Activated T-cell treated with anti-CD3 and anti-CD28 coated beads, Interleukin-2, amount 50 U/mL, for 24 hours (primary cell): ENCODE measurements around the gene ZNF365.

Experiments
- DNase-seq: peaks from one replicate; pipeline ENCODE4 v3.0.0-alpha.2; 2020
- H3K27ac Mint-ChIP-seq: 2 replicates; pipeline ENCODE4 v1.8.0; 2020; ENCODE audit warnings: mild to moderate bottlenecking, mixed read lengths
- H3K27me3 Mint-ChIP-seq: 2 replicates; pipeline ENCODE4 v1.8.0; 2020; ENCODE audit warnings: mixed read lengths
- H3K36me3 Mint-ChIP-seq: 2 replicates; pipeline ENCODE4 v1.8.0; 2020; ENCODE audit warnings: low read depth, mixed read lengths
- H3K4me1 Mint-ChIP-seq: 2 replicates; pipeline ENCODE4 v1.8.0; 2020; ENCODE audit warnings: low read depth, mixed read lengths
- H3K4me3 Mint-ChIP-seq: 2 replicates; pipeline ENCODE4 v1.8.0; 2020; ENCODE audit warnings: mild to moderate bottlenecking, moderate library complexity, mixed read lengths
- H3K9me3 Mint-ChIP-seq: 2 replicates; pipeline ENCODE4 v1.8.0; 2020; ENCODE audit warnings: mixed read lengths

The ZNF365 gene, protein sequence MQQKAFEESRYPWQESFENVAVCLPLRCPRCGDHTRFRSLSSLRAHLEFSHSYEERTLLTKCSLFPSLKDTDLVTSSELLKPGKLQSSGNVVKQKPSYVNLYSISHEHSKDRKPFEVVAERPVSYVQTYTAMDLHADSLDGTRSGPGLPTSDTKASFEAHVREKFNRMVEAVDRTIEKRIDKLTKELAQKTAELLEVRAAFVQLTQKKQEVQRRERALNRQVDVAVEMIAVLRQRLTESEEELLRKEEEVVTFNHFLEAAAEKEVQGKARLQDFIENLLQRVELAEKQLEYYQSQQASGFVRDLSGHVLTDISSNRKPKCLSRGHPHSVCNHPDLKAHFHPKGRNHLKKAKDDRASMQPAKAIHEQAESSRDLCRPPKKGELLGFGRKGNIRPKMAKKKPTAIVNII

DNA sequence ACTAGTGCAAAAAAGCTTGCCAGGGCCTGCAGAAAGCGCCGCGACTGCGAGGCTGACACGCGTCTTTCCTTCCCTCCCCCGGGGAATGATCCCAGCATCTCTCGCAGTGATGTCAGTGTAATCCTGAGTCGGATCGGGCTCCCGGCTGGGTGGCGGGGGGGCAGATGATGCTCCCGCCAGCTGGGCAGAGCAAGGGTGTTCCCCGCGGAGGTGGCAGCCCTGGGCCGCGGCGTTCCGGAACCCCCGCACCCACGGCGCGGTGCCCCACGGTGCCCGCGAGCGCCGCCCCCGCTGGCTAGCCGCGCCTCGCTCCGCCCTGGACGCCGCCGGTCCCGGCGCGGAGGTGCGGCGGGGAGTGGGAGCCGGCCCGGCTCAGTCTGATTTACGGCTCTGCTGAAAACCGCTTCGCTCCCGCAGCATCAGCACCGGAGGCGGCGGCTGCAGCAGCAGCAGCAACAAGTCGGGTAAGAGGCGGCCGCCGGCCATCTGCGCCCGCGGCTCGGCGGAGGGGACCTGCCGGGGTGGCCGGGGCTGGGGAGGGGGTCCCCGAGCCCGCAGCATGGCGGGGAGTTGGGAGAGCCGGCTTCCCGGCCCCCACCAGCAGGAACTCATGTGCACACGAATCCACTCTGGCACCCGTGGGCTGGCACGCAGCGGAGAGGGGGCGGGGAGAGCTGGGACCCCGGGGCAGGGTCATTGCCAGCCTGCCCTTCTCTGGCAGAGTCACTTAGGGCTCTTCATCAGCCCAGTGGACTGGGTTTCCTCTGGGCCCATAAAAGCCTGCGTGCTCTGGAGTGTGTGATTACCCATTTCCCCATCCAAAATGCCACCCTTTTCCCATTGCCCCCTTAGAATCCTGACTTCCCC, at the start of gene ZNF365:
Gene ZNF365, plus strand, starts transcription at position 375 of the 867 bp plus-strand sequence. CDS start 1,825 bp downstream, outside the sequence.
- Mint-ChIP-seq H3K36me3 (no peaks in the 10 kb centered on the region), H3K9me3 (no peaks in the 10 kb centered on the region), H3K4me3 (peak within 1 kb of the TSS; percentile 73), H3K4me1 (peaks cover 11% of the 10 kb centered on the region), H3K27ac (peak within 1 kb of the TSS; percentile 33), H3K27me3 (peaks cover 41% of the 10 kb centered on the region)
- DNase-seq: peak; percentile 66

DNA sequence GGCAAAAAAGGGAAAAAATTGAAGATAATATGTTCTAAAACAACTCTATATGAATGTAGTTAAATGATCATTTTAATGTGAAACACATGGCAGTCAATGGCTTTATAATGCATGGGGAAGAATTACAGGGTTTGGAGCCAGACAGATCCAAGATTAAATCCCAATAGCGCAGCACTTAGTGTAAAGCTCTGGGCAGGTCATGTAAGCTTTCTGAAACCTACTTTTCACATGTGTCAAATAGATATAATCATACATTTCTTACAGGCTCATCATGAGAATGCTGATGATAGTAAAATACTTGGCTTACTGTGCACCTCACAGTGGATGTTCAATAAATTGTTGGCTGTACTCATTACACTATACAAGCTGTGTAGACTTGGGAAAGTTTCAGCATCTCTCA, 48.0 kb upstream of the ZNF365 start:
- Mint-ChIP-seq H3K27me3 (peaks cover 19% of the 10 kb centered on the region), H3K4me1 (no peaks in the 10 kb centered on the region), H3K4me3 (no peak overlapping the region), H3K36me3 (no peaks in the 10 kb centered on the region), H3K9me3 (no peaks in the 10 kb centered on the region), H3K27ac (no peak overlapping the region)
- no peak for DNase-seq

- Mint-ChIP-seq H3K27ac (no peak overlapping the region), H3K4me3 (no peak overlapping the region), H3K27me3 (peaks cover 9% of the 10 kb centered on the region), H3K4me1 (no peaks in the 10 kb centered on the region), H3K36me3 (no peaks in the 10 kb centered on the region), H3K9me3 (peaks cover 10% of the 10 kb centered on the region)
- DNase-seq: no peak
Measured at GRCh38 chr10:62327885-62328284, 46.3 kb upstream of the ZNF365 start.

GRCh38 chr10:62330213-62330612, 44.0 kb upstream of the ZNF365 start:
- H3K36me3 Mint-ChIP-seq: no peaks in the 10 kb centered on the region
- no peak overlapping the region for H3K4me3 Mint-ChIP-seq
- H3K27me3 Mint-ChIP-seq: peaks cover 8% of the 10 kb centered on the region
- no peak overlapping the region for H3K27ac Mint-ChIP-seq
- peaks cover 17% of the 10 kb centered on the region for H3K9me3 Mint-ChIP-seq
- H3K4me1 Mint-ChIP-seq: peaks cover 1% of the 10 kb centered on the region
- no peak for DNase-seq

DNA sequence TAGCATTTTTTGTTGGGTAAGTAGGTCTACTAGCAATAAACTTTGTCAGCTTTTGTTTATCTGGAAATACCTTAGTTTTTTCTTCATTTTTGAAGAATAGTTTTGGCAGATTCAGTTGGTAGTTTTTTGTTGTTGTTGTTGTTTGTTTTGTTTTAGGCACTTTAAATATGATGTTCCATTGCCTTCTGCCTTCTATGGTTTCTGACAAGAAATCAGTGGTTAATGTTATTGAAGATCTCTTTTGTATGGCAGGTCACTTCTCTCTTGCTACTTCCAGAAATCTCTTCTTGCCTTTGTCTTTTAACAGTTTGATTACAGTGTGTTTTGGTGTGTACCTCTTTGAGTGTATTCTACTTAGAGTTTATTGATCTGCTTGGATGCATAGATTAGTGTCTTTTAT, 41.8 kb upstream of the ZNF365 start:
- Mint-ChIP-seq H3K9me3 (peaks cover 17% of the 10 kb centered on the region), H3K27ac (no peak overlapping the region), H3K4me1 (peaks cover 4% of the 10 kb centered on the region), H3K4me3 (no peak overlapping the region), H3K36me3 (no peaks in the 10 kb centered on the region), H3K27me3 (peaks cover 8% of the 10 kb centered on the region)
- DNase-seq: no peak

- H3K27me3 Mint-ChIP-seq: peaks cover 10% of the 10 kb centered on the region
- H3K27ac Mint-ChIP-seq: no peak overlapping the region
- no peak for DNase-seq
- H3K4me1 Mint-ChIP-seq: peaks cover 4% of the 10 kb centered on the region
- H3K4me3 Mint-ChIP-seq: no peak overlapping the region
- no peaks in the 10 kb centered on the region for H3K36me3 Mint-ChIP-seq
- H3K9me3 Mint-ChIP-seq: peaks cover 17% of the 10 kb centered on the region
Measured at GRCh38 chr10:62333135-62333889, 40.9 kb upstream of the ZNF365 start.

- Mint-ChIP-seq H3K4me1 (peaks cover 4% of the 10 kb centered on the region), H3K27me3 (peaks cover 14% of the 10 kb centered on the region), H3K9me3 (peaks cover 17% of the 10 kb centered on the region), H3K27ac (no peak overlapping the region), H3K36me3 (no peaks in the 10 kb centered on the region), H3K4me3 (no peak overlapping the region)
- no peak for DNase-seq
Measured at GRCh38 chr10:62333988-62334682, 40.0 kb upstream of the ZNF365 start.

DNA sequence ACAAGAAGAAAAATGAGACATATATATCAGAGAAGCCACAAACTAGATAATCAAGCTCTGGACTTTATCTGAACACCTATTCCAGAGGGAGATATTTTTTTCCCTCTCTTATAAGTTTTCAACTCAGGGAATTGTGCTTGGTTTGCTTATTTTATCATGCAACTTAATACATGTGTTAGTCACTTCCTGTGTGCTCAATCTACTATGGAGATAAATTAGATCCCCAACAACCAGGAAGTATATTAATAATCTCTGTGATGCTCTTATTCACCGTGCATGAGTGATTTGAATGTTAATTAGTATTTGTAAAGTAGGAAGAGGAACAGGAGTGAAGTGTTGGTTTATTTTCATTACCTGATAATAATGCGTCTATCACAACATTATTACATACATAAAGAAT, 38.8 kb upstream of the ZNF365 start:
- Mint-ChIP-seq H3K4me3 (no peak overlapping the region), H3K4me1 (peaks cover 4% of the 10 kb centered on the region), H3K36me3 (no peaks in the 10 kb centered on the region), H3K27me3 (peaks cover 14% of the 10 kb centered on the region), H3K9me3 (peaks cover 25% of the 10 kb centered on the region), H3K27ac (no peak overlapping the region)
- no peak for DNase-seq

DNA sequence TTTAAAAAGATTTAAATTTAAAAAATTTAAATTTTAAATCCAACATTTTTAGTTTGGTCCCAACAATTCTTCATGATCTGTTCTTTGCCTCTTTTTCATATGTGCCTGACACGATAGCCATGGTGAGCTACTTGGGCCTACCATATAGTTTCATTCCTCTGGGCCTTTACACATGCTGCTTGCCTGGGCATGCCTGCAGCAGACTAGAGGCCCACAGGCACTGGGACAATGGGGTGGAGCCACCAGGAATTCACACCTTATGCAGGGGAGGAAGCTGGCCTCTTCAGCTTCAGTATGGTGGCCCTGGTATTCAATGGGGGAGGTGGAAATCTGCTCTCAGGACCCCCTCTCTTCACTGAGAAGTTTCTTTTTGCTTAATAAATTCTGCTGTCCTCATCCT, 37.8 kb upstream of the ZNF365 start:
- Mint-ChIP-seq H3K27ac (no peak overlapping the region), H3K4me1 (peaks cover 4% of the 10 kb centered on the region), H3K4me3 (no peak overlapping the region), H3K27me3 (peaks cover 14% of the 10 kb centered on the region), H3K36me3 (no peaks in the 10 kb centered on the region), H3K9me3 (peaks cover 34% of the 10 kb centered on the region)
- no peak for DNase-seq

DNA sequence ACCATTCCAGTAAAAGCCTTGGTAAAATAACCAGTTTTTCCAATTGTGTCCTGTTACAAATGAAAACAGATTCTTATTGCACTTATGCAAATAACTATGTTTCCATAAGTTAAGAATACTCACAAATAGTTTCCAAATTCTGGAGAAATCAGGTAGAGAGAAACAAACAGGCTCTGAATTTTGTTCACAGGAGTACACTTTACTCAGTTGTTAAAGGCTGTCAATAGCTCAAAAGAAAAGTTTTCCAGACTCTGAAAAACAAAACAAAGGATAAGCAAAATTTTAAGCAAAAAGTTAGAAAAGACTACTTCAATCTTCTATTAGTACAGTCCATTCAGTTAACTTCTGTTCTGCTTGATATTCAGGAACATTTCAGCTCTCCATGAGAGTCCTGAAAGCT, 32.8 kb upstream of the ZNF365 start:
- DNase-seq: no peak
- H3K9me3 Mint-ChIP-seq: peaks cover 47% of the 10 kb centered on the region
- H3K4me3 Mint-ChIP-seq: no peak overlapping the region

DNA sequence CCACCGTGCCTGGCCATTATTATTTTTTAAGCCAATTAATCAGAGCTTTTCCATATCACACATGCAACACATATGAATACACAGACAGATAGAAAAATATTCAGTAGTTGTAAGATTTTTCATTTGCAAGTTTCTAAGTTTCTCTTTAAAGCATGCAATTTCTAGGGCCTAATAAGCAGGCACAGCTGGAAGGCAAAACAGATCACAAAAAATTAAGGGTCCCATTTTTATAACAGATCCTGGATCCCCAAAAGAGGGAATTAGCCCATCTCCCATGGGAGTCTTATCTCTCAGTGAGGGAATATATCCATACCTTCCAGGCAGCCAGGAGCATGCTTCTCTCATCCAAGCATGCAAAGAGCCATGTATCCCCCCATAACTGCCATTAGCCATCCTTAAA, 31.2 kb upstream of the ZNF365 start:
- peaks cover 59% of the 10 kb centered on the region for H3K9me3 Mint-ChIP-seq
- no peaks in the 10 kb centered on the region for H3K4me1 Mint-ChIP-seq

More for the DNA sequence above, 32.8 kb upstream of the ZNF365 start:
- Mint-ChIP-seq H3K4me1 (no peaks in the 10 kb centered on the region), H3K36me3 (peaks cover 3% of the 10 kb centered on the region), H3K27ac (no peak overlapping the region), H3K27me3 (peaks cover 13% of the 10 kb centered on the region)

DNA sequence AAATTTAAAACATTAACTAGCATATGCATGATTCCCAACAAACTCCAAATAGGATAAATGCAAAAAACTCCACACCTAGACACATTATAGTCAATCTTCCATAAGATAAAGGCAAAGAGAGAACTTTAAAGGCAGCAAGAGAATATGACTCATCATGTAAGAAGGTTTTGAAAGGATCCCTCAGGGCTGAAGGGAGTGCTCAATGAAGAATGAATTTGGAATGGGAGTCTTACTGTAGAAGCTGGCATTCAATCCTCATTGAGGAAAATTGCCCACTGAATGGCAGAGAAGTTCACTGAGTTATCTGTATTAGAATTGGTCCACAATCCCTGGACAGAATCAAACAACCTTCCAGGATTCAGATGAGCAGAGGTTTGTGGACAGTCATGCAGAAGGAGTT, 26.1 kb upstream of the ZNF365 start:
- Mint-ChIP-seq H3K4me1 (peaks cover 16% of the 10 kb centered on the region), H3K36me3 (peaks cover 11% of the 10 kb centered on the region), H3K9me3 (peaks cover 63% of the 10 kb centered on the region), H3K4me3 (no peak overlapping the region), H3K27me3 (peaks cover 11% of the 10 kb centered on the region), H3K27ac (no peak overlapping the region)
- DNase-seq: no peak

More for the DNA sequence above, 31.2 kb upstream of the ZNF365 start:
- Mint-ChIP-seq H3K27ac (no peak overlapping the region), H3K36me3 (peaks cover 4% of the 10 kb centered on the region), H3K27me3 (peaks cover 13% of the 10 kb centered on the region), H3K4me3 (no peak overlapping the region)
- DNase-seq: no peak

GRCh38 chr10:62352356-62352970, 21.7 kb upstream of the ZNF365 start:
- Mint-ChIP-seq H3K4me1 (peaks cover 32% of the 10 kb centered on the region), H3K36me3 (peaks cover 8% of the 10 kb centered on the region), H3K27ac (peak overlapping the region; percentile 54), H3K9me3 (peaks cover 49% of the 10 kb centered on the region), H3K4me3 (no peak overlapping the region), H3K27me3 (peaks cover 5% of the 10 kb centered on the region)
- DNase-seq: peak; percentile 60
